Stomach (tissue), 4 donors: ENCODE data around the gene AAR2.

Source experiments
- CTCF ChIP-seq, 7 experiments: fragments of 450-650 bp in 4 of 7; fragments of 200-600 bp in 3 of 7; sonication (generic) in 3 of 7; IDR thresholded peaks; one replicate each; pipeline ENCODE4 v1.5.1; 2016 to 2019; ENCODE audit warnings: antibody characterized with exemption in 7 of 7, control low read depth in 2 of 7, mild to moderate bottlenecking in 1 of 7
- POLR2AphosphoS5 ChIP-seq, 3 donors: sonication (generic); formaldehyde crosslinking; IDR thresholded peaks; one replicate each; pipeline ENCODE4 v1.6.1; 2016; ENCODE audit warnings: antibody characterized with exemption in 3 of 3

- TF ChIP-seq CTCF (IDR thresholded peaks at IDR 0.05) (no peak), POLR2AphosphoS5 (IDR thresholded peaks at IDR 0.05) (no peak)
These were observed 19.8 kb upstream of the AAR2 start for GRCh38 chr20:36216314-36217025.
